ENCODE measurements around the gene RAB36.
A peak's percentile ranks its signal among the peaks of the same experiment; 100 is the strongest.

RAB36 gene

DNA sequence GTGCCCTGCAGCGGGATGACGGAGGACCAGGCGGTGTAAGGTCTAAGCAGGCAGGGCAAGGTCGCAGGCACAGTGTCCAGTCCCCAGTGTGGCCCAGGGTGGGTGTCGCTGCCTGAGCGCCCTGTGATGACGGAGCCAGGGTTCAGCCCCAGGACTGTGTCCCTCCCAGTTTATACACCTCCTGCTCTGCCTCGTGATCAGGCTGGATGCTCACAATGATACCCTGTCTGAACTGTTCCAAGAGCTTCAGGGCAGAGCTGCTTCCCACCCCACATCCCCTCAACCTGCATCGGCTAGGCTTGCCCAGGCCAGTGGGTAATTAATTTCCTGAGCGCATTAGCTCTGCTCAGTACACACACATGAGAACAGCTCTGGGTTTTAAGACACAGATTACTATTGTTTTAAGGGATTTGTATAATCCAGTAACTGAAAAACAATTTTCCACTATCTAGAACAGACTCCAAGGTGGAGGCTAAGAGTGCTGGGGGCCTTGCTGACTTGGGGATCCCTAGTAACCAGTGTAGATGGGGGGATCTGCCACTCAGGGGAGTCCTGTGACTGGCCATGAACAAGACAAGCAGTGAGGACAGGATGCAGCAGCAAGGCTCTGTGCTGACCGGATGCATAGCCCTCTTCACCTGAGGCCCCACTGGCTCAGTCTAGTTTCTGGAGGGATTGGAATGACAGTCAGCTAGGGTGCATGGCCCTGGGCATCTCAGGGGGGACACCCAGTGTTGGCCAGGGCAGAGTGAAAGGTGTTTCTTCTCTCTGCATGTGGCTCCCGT is 40.9 kb upstream of the RAB36 start:
- Histone ChIP-seq H2BK12ac (ENCODE audit: low read length) (no peak overlapping the region), H3K27me3 (ENCODE audit: control insufficient read depth in 3 of 3, insufficient read depth in 3 of 3, low read depth in 1 of 3, low read length in 3 of 3) (no peaks in the 10 kb centered on the region), H2BK120ac (ENCODE audit: low read depth, low read length) (no peak overlapping the region), H3K9ac (ENCODE audit: low read depth, low read length, poor library complexity) (peak overlapping the region; percentile 33), H2AFZ (ENCODE audit: low read length) (no peak overlapping the region), H2AK5ac (ENCODE audit: low read depth, low read length) (no peak overlapping the region), H3K4ac (ENCODE audit: low read length) (no peak overlapping the region), H3K9me3 (replicated peaks in 1 of 2; ENCODE audit: control insufficient read depth in 2 of 2, insufficient read depth in 1 of 2, low read depth in 1 of 2, low read length in 2 of 2) (no peaks in the 10 kb centered on the region), H3K4me3 (ENCODE audit: low read length in 2 of 2) (no peak overlapping the region), H3K4me1 (ENCODE audit: control insufficient read depth in 2 of 2, insufficient read depth in 1 of 2, low read depth in 1 of 2, low read length in 2 of 2) (peaks cover 0 to 2% of the 10 kb centered on the region in 2 donors), H3K14ac (ENCODE audit: low read length) (no peak overlapping the region), H2BK5ac (ENCODE audit: low read length) (no peak overlapping the region), H2BK15ac (ENCODE audit: low read length) (no peak overlapping the region), H3K18ac (ENCODE audit: low read length) (no peak overlapping the region), H4K91ac (ENCODE audit: low read depth, low read length, poor library complexity) (no peak overlapping the region), H3K79me1 (ENCODE audit: low read depth, low read length) (peaks cover 6% of the 10 kb centered on the region), H3K4me2 (ENCODE audit: insufficient read depth, low read length, poor library complexity, severe bottlenecking) (no peak overlapping the region), H3K36me3 (replicated peaks in 1 of 2; ENCODE audit: control insufficient read depth in 2 of 2, insufficient read depth in 2 of 2, low read length in 2 of 2) (peaks cover 4 to 12% of the 10 kb centered on the region in 2 donors), H3K23ac (ENCODE audit: low read depth, low read length, poor library complexity) (peak overlapping the region; percentile 96), H4K8ac (ENCODE audit: low read depth, low read length) (no peak overlapping the region), H3K27ac (replicated peaks; ENCODE audit: low read length) (no peak overlapping the region)
- no peak for DNase-seq (ENCODE audit: low spot score)
- no CpG with 5 or more reads among the region's 12 CpGs for WGBS, 2 donors (ENCODE audit: extremely low coverage in 2 of 2, insufficient read length in 2 of 2, insufficient replicate concordance in 1 of 2)

DNA sequence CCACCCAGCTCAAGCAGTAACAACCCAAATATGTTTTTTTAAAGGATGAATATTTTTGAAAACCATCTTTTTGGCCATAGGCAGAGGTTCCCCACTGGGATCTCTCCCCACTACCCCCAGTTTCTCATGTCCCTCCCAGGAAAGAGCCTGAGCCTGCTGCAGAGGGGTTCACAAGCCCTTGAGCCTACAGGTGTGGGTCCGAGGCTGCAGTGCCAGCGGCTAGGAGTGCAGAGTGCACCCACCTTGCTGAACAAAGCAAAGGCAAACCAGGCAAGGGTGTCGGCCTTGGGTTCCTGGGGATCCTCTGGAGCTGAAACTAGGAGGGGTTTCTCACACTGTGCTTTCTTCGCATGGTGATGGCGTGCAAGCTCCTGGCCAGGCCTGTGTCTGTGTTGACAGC is 40.0 kb upstream of the RAB36 start:
- Histone ChIP-seq H2BK12ac (ENCODE audit: low read length) (no peak overlapping the region), H3K23ac (ENCODE audit: low read depth, low read length, poor library complexity) (peak overlapping the region; percentile 90), H3K36me3 (replicated peaks in 1 of 2; ENCODE audit: control insufficient read depth in 2 of 2, insufficient read depth in 2 of 2, low read length in 2 of 2) (peaks cover 4 to 10% of the 10 kb centered on the region in 2 donors), H3K4me1 (ENCODE audit: control insufficient read depth in 2 of 2, insufficient read depth in 1 of 2, low read depth in 1 of 2, low read length in 2 of 2) (peaks cover 0 to 3% of the 10 kb centered on the region in 2 donors), H2BK15ac (ENCODE audit: low read length) (no peak overlapping the region), H3K79me1 (ENCODE audit: low read depth, low read length) (peaks cover 3% of the 10 kb centered on the region), H2BK5ac (ENCODE audit: low read length) (no peak overlapping the region), H4K91ac (ENCODE audit: low read depth, low read length, poor library complexity) (no peak overlapping the region), H3K9me3 (replicated peaks in 1 of 2; ENCODE audit: control insufficient read depth in 2 of 2, insufficient read depth in 1 of 2, low read depth in 1 of 2, low read length in 2 of 2) (no peaks in the 10 kb centered on the region), H2BK120ac (ENCODE audit: low read depth, low read length) (no peak overlapping the region), H2AK5ac (ENCODE audit: low read depth, low read length) (no peak overlapping the region), H4K8ac (ENCODE audit: low read depth, low read length) (no peak overlapping the region), H3K27me3 (ENCODE audit: control insufficient read depth in 3 of 3, insufficient read depth in 3 of 3, low read depth in 1 of 3, low read length in 3 of 3) (no peaks in the 10 kb centered on the region), H3K14ac (ENCODE audit: low read length) (no peak overlapping the region), H3K4me3 (ENCODE audit: low read length in 2 of 2) (no peak overlapping the region), H2AFZ (ENCODE audit: low read length) (no peak overlapping the region), H3K27ac (replicated peaks; ENCODE audit: low read length) (no peak overlapping the region), H3K4me2 (ENCODE audit: insufficient read depth, low read length, poor library complexity, severe bottlenecking) (no peak overlapping the region), H3K9ac (ENCODE audit: low read depth, low read length, poor library complexity) (no peak overlapping the region), H3K18ac (ENCODE audit: low read length) (no peak overlapping the region), H3K4ac (ENCODE audit: low read length) (no peak overlapping the region)
- WGBS, 2 donors (ENCODE audit: extremely low coverage in 2 of 2, insufficient read length in 2 of 2, insufficient replicate concordance in 1 of 2): no CpG with 5 or more reads among the region's 5 CpGs
- DNase-seq (ENCODE audit: low spot score): no peak

DNA sequence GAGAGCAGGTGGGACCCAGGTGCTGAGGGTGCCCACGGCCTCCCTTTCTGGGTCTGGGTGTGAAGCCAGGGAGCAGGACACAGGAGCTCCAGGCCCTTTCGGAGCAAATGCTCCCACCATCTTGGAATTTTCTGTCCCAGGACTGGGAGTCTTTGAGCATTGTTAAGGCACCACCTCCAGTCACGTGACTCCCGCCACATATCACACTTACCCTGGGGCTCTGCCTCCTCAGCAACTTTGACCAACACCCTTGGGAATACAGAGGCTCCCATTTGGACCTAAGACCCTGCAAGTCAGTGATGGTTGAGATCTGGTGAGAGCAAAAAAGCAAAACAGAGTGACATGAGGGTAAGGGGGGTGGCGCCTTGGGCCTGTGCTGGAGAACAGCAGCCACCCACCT is 39.4 kb upstream of the RAB36 start:
- no peak overlapping the region for H2BK5ac ChIP-seq (ENCODE audit: low read length)
- no peak overlapping the region for H3K9ac ChIP-seq (ENCODE audit: low read depth, low read length, poor library complexity)
- no peak overlapping the region for H4K8ac ChIP-seq (ENCODE audit: low read depth, low read length)
- H3K4ac ChIP-seq (ENCODE audit: low read length): no peak overlapping the region
- no peak overlapping the region for H2AK5ac ChIP-seq (ENCODE audit: low read depth, low read length)
- H2BK120ac ChIP-seq (ENCODE audit: low read depth, low read length): no peak overlapping the region
- no peak overlapping the region for H3K14ac ChIP-seq (ENCODE audit: low read length)
- no peak overlapping the region for H2BK15ac ChIP-seq (ENCODE audit: low read length)
- H2AFZ ChIP-seq (ENCODE audit: low read length): no peak overlapping the region
- no CpG with 5 or more reads among the region's 5 CpGs for WGBS, 2 donors (ENCODE audit: extremely low coverage in 2 of 2, insufficient read length in 2 of 2, insufficient replicate concordance in 1 of 2)
- H3K27me3 ChIP-seq (ENCODE audit: control insufficient read depth in 3 of 3, insufficient read depth in 3 of 3, low read depth in 1 of 3, low read length in 3 of 3): no peaks in the 10 kb centered on the region
- no peak for DNase-seq (ENCODE audit: low spot score)
- no peaks in the 10 kb centered on the region for H3K9me3 ChIP-seq (replicated peaks in 1 of 2; ENCODE audit: control insufficient read depth in 2 of 2, insufficient read depth in 1 of 2, low read depth in 1 of 2, low read length in 2 of 2)
- peak overlapping the region; percentile 8 for H3K18ac ChIP-seq (ENCODE audit: low read length)
- no peak overlapping the region for H3K27ac ChIP-seq (replicated peaks; ENCODE audit: low read length)
- H3K79me1 ChIP-seq (ENCODE audit: low read depth, low read length): no peaks in the 10 kb centered on the region
- no peak overlapping the region for H3K4me2 ChIP-seq (ENCODE audit: insufficient read depth, low read length, poor library complexity, severe bottlenecking)
- no peak overlapping the region for H2BK12ac ChIP-seq (ENCODE audit: low read length)
- H3K4me1 ChIP-seq (ENCODE audit: control insufficient read depth in 2 of 2, insufficient read depth in 1 of 2, low read depth in 1 of 2, low read length in 2 of 2): peaks cover 4 to 9% of the 10 kb centered on the region in 2 donors
- no peak overlapping the region for H3K4me3 ChIP-seq (ENCODE audit: low read length in 2 of 2)
- peak overlapping the region; percentile 8 for H3K23ac ChIP-seq (ENCODE audit: low read depth, low read length, poor library complexity)
- H3K36me3 ChIP-seq (replicated peaks in 1 of 2; ENCODE audit: control insufficient read depth in 2 of 2, insufficient read depth in 2 of 2, low read length in 2 of 2): peaks cover 4 to 10% of the 10 kb centered on the region in 2 donors
- H4K91ac ChIP-seq (ENCODE audit: low read depth, low read length, poor library complexity): no peak overlapping the region

DNA sequence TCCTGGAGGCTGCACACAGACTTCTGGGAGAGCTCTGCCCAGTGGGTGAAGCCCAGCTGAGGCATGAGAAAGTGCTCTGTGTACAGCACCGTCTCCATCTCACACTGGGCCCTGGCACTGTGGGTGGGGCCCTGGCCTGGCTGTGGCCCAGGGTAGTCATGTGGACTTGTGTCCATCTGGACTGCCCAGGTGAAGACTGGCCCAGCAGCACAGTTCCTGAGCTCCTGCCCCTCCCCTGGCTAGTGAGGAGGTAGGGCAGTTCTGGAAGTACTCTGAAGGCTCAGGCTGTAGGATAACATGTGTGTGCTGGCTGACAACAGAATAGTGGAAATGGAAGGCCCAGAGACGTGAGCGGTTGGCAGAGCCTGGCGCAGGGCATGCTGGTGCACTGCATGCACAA is 38.9 kb upstream of the RAB36 start:
- Histone ChIP-seq H3K79me1 (ENCODE audit: low read depth, low read length) (no peaks in the 10 kb centered on the region), H3K18ac (ENCODE audit: low read length) (peak overlapping the region; percentile 8), H2AK5ac (ENCODE audit: low read depth, low read length) (no peak overlapping the region), H3K36me3 (replicated peaks in 1 of 2; ENCODE audit: control insufficient read depth in 2 of 2, insufficient read depth in 2 of 2, low read length in 2 of 2) (peaks cover 4 to 8% of the 10 kb centered on the region in 2 donors), H3K4me1 (ENCODE audit: control insufficient read depth in 2 of 2, insufficient read depth in 1 of 2, low read depth in 1 of 2, low read length in 2 of 2) (peaks cover 4 to 10% of the 10 kb centered on the region in 2 donors), H3K23ac (ENCODE audit: low read depth, low read length, poor library complexity) (peak overlapping the region; percentile 8), H2AFZ (ENCODE audit: low read length) (no peak overlapping the region), H3K27ac (replicated peaks; ENCODE audit: low read length) (no peak overlapping the region), H3K4ac (ENCODE audit: low read length) (no peak overlapping the region), H3K4me2 (ENCODE audit: insufficient read depth, low read length, poor library complexity, severe bottlenecking) (no peak overlapping the region), H2BK15ac (ENCODE audit: low read length) (no peak overlapping the region), H3K14ac (ENCODE audit: low read length) (no peak overlapping the region), H4K91ac (ENCODE audit: low read depth, low read length, poor library complexity) (no peak overlapping the region), H3K4me3 (ENCODE audit: low read length in 2 of 2) (no peak overlapping the region), H3K27me3 (ENCODE audit: control insufficient read depth in 3 of 3, insufficient read depth in 3 of 3, low read depth in 1 of 3, low read length in 3 of 3) (no peaks in the 10 kb centered on the region), H2BK120ac (ENCODE audit: low read depth, low read length) (no peak overlapping the region), H2BK12ac (ENCODE audit: low read length) (no peak overlapping the region), H3K9ac (ENCODE audit: low read depth, low read length, poor library complexity) (no peak overlapping the region), H4K8ac (ENCODE audit: low read depth, low read length) (no peak overlapping the region), H2BK5ac (ENCODE audit: low read length) (no peak overlapping the region), H3K9me3 (replicated peaks in 1 of 2; ENCODE audit: control insufficient read depth in 2 of 2, insufficient read depth in 1 of 2, low read depth in 1 of 2, low read length in 2 of 2) (no peaks in the 10 kb centered on the region)
- WGBS, 2 donors (ENCODE audit: extremely low coverage in 2 of 2, insufficient read length in 2 of 2, insufficient replicate concordance in 1 of 2): no CpG with 5 or more reads among the region's 4 CpGs
- DNase-seq (ENCODE audit: low spot score): no peak
